ENCODE results near the gene FAM8A1. TPM values are rescaled to one million over a fixed set of nuclear protein-coding genes. Genes with fewer than 3 reads are reported as not detected.

The FAM8A1 gene
- total and polyA plus RNA-seq, 2 of the 13 experiments (the other 11 are each of a cell fraction or from before 2014, with no cell fraction given), result 30.5 to 34.3 TPM

- TF ChIP-seq ZNF142 (CRISPR knock-in tag; IDR thresholded peaks at IDR 0.05) (peak; percentile 4; the same call in 1 of the 2 replicates), HNF1A (IDR thresholded peaks at IDR 0.05; ENCODE audit: low read depth) (no peak), HNF1A (CRISPR knock-in tag; IDR thresholded peaks at IDR 0.05; ENCODE audit: borderline replicate concordance) (no peak), ZNF205 (CRISPR knock-in tag; IDR thresholded peaks at IDR 0.05) (peak; percentile 58; the same call in 1 of the 2 replicates), RNF2 (conservative IDR thresholded peaks at IDR 0.05; ENCODE audit: low read depth) (no peak), ZFY (CRISPR knock-in tag; IDR thresholded peaks at IDR 0.05) (peak; percentile 93), ZNF841 (CRISPR knock-in tag; IDR thresholded peaks at IDR 0.05; ENCODE audit: borderline replicate concordance) (peak; percentile 85; the same call in 1 of the 2 replicates), HES4 (CRISPR knock-in tag; IDR thresholded peaks at IDR 0.05; ENCODE audit: borderline replicate concordance) (0 out of 2 replicates have a peak, but pooled peaks have one; percentile 50), MED8 (CRISPR knock-in tag; IDR thresholded peaks at IDR 0.05; ENCODE audit: insufficient replicate concordance) (peak; percentile 4), MXD3 (CRISPR knock-in tag; IDR thresholded peaks at IDR 0.05) (peak; percentile 47), ZNF552 (CRISPR knock-in tag; IDR thresholded peaks at IDR 0.05; ENCODE audit: borderline replicate concordance) (0 out of 2 replicates have a peak, but pooled peaks have one; percentile 31), ZNF563 (CRISPR knock-in tag; IDR thresholded peaks at IDR 0.05) (peak; percentile 94)
Observed at GRCh38 chr6:17600527-17601385, 654 bp downstream of the FAM8A1 start (continued).
